Body of pancreas (tissue), 4 donors: ENCODE measurements around the gene NPIPA8.
"Not testable (repeated sequence)": the region's sequence is repeated elsewhere in the genome, so short reads cannot be mapped to it uniquely, and the experiment has no call there.

Source experiments
- POLR2A ChIP-seq, 3 donors: fragments of 450-650 bp; IDR thresholded peaks; one replicate each; pipeline ENCODE4 v1.6.1; 2016; ENCODE audit warnings: antibody characterized with exemption in 3 of 3, mild to moderate bottlenecking in 2 of 3
- TF ChIP-seq, protein P1 (sequence below), 7 experiments: fragments of 450-650 bp in 4 of 7; fragments of 200-600 bp in 3 of 7; sonication (generic) in 3 of 7; IDR thresholded peaks; one replicate each; pipeline ENCODE4 v1.5.1; 2016 to 2019; ENCODE audit warnings: antibody characterized with exemption in 7 of 7

DNA sequence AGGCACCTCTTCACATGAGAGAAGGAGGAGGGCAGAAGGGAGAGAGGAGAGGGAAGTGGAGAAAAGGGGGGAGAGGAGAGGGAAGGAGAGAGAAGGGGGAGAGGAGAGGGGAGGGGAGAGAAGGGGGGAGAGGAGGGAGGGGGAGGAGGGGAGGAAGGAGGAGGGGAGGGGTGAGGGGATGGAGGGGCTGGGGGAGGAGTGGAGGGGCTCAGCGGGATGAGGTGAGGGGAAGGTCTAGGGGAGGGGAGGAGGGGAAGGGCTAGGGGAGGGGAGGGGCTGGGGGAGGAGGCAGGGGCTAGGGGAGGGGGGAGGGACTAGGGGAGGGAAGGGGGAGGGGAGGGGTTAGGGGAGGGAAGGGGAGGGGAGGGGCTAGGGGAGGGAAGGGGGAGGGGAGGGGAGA is 5.5 kb upstream of the NPIPA8 start:
- TF ChIP-seq, protein P1, sequence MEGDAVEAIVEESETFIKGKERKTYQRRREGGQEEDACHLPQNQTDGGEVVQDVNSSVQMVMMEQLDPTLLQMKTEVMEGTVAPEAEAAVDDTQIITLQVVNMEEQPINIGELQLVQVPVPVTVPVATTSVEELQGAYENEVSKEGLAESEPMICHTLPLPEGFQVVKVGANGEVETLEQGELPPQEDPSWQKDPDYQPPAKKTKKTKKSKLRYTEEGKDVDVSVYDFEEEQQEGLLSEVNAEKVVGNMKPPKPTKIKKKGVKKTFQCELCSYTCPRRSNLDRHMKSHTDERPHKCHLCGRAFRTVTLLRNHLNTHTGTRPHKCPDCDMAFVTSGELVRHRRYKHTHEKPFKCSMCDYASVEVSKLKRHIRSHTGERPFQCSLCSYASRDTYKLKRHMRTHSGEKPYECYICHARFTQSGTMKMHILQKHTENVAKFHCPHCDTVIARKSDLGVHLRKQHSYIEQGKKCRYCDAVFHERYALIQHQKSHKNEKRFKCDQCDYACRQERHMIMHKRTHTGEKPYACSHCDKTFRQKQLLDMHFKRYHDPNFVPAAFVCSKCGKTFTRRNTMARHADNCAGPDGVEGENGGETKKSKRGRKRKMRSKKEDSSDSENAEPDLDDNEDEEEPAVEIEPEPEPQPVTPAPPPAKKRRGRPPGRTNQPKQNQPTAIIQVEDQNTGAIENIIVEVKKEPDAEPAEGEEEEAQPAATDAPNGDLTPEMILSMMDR (IDR thresholded peaks at IDR 0.05): not testable (repeated sequence)
- not testable (repeated sequence) for TF ChIP-seq POLR2A (IDR thresholded peaks at IDR 0.05)
